GM19351 (cell line): Measurements from ENCODE around the gene GHRHR.

Source experiments
- ATAC-seq: cut with Tn5 transposase; IDR thresholded peaks from one replicate; pipeline ENCODE4 v1.9.1; 2021; ENCODE audit warnings: mild to moderate bottlenecking, moderate library complexity; ENCODE audit not compliant: unreplicated experiment

The GHRHR gene

DNA sequence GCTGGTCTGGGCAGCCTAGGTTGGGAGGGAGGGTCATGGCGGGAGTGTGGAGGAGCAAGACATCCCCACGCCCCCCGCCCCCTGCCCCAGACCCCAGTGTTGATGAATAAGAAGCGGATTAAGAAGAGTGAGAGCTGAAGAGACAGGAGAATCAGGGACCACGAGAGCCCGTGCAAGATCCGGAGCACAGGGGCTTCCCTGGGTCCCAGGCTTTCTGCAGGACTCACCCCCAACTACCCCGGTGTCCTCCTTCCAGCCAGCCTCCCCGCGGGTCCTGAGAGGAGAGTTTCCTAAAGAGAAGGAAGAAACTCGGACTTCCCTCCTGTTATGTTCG is 20.1 kb downstream of the GHRHR start:
- ATAC-seq, result peak; percentile 17

DNA sequence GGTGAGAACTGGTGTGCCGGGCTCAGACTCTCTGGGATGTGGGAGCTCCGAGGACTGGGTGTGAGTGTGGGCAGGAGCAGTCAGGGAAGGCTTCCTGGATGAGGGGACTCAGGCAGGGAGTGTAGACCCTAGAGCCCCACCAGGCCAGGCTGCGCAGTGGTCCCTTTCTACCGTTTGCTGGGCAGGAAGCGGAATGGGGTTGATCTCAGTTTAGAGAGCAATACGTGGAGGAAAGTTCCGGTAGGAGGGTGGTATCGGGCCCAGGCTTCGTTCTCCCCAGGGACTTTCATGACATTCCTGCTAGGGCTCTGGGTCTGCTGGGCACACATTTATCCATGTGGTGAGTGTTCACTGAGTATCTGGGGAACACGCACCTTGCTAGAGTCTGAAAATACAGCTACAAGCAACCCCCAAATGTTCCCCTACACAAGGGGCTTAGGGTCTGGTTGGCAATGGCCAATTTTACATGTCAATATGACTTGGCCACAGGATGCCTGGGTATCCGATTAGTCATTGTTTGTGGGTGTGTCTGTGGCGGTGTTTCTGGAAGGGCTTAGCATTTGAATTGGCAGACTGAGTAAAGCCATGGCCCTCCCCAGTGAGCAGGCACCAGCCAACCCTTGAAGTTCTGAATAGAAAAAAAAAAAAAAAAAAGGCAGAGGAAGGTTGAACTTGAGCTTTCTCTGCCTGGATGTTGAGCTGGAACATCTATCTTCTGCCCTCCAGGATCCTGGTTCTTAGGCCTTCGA is 20.8 kb downstream of the GHRHR start:
- no peak for ATAC-seq

DNA sequence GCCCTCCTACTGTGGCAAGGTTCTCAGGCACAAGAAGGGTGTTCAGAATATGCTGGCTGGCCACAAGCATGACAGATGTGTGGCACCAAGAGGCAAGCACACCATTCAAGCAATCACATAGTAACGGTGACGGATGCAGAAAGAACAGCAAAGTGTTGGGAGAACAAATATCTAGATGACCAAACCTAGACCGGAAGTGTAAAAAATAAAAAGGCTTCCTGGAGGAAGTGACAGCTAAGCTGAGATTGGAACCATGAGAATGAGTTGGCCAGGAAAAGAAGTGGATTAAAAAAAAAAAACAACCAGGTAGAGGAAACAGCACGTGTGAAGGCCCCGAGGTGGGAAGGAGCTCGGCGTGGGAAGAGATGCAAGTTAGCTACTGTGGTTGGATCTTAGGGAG is 22.0 kb downstream of the GHRHR start:
- ATAC-seq, result no peak

DNA sequence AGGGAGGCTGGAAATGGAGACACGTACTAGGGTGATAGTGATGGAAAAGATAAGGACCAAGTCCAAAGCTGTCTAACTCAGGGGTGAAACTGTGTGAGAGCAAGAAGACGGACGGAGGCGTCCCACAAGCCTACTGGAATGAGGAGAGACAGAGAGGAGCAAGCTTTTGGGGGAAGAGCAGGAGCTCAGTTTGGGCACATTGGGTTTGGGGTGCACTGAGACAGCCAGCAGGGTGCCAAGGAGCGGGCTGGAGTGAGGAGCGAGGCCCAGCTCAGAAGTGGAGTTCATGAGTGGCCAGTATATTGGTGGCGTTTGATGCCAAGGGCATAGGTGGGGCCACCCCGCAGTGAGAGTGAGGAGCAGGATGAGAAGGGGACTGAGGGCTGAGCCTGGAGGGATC is 22.6 kb downstream of the GHRHR start:
- ATAC-seq, result no peak

DNA sequence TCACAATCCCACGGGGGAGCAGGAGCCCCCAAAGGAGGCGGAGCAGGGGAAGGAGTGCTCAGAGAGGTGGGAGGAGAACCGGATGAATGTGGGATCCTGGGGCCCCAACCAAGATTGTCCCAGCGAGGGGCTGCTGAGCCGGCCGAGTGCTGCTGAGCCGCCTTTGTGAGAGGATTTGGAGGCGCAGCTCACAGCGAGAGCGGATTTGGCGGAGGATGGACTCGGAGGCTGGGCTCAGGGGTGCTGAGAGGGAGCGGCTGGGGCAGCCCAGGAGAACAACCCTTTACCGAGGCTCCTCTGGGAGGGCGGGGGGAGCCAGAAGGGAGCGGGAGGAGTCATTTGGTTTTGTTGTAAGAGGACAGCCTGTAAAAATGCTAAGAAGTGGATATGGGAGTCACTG is 23.0 kb downstream of the GHRHR start:
- no peak for ATAC-seq

DNA sequence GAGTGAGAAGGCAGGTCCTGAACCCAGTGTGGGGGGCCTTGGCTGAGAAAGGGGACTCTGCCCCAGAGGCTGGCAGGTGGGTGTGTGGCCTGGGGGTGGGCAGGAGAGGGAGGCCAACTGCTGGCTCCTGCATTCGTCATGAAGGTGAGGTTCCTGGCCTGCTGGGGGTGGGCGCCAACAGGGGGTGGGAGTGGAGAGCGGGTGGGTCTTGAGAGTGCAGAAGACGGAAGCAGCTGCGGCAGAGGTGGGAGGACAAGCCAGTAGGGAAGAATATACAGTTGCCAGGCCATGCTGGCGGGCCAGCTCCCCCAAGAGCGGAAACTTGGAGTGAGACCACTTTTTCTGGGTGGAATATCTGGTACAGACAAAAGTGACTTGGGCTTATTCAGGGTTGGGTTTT is 23.4 kb downstream of the GHRHR start:
- no peak for ATAC-seq

DNA sequence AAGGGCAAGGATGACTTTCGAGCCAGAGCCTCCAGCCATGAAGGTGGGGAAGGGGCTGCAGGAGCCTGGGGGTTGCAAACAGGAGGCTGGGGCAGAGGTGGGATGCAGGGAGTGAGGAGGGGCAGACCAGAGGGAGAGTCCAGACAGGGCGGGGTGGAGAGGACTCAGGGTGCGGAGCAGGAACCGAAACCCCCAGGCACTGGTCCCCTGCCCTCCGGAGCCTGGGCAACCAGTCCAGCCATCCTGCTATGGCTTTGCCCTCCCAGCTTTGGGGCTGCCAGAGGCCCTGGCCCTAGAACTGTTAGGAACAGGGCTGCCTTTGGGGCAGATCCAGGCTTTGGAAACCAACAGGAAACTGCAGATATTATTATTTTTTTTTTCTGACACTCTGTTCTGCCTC is 24.2 kb downstream of the GHRHR start:
- no peak for ATAC-seq

DNA sequence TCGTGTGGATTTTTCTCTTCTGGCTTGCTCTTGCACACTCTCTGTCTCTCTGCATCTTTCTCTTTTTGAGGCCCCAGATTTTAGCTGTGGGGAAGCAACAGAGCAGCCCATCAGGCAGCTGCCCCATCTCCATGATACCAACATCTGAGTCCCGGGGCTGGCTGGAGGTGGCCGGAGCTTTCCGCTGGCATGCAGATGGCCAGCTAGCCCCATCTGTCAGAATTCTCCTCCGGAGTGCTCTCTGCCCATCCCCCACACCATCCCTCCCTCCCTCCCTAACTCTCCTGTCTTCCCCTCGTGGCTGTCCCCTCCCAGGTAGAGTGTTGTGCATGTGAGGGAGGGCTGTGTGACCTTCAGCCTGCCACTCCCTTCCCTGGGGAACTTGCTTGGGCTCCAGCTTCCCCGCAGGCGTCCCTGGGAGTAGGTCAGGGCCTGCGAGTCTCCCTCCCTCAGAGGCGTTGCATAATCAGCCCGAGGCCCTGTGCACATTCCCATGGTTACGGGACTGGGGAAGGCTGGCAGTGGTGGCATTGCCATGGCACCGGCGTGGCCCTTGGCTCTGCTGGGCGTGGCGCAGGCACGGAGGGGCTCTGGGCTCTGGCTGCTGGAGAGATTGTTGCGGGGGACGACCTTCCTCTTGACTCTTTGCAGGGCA is 24.7 kb downstream of the GHRHR start:
- no peak for ATAC-seq

DNA sequence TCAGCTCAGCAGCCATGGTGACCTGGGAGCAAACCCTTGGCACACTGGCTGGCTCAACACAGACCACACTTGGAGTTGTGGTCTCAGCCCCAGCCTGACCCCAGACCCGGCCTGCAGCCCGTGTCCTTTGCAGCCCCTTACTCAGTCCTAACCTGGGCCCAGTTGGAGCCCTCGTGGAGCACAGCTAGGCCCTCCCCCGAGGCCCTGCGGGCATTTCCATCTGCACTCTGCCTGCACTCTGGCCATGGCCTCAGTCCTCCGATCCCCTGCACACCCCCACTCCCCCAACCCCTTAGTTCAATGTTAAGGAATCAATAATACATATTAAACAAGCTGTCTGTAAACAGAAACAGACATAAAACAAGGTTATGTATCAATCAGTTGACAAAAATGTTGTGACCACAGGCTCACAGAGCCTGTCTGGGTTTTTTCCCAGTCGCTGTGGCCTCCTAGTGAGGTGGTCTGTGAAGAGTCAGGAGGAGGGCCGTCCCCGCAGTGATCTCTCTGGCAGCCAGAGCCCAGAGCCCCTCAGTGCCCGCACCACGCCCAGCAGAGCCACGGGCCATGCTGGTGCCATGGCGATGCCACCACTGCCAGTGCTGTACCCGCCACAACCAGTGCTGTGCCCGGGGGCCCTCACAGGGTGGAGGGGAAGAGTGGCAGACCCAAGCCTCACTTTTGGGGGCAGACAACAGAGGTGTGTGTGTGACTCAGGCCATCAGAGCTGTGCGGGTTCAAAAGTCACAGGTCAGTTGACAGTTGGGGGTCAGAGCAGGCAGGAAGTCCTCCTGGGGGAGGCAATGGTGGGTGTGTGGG is 25.5 kb downstream of the GHRHR start:
- no peak for ATAC-seq

DNA sequence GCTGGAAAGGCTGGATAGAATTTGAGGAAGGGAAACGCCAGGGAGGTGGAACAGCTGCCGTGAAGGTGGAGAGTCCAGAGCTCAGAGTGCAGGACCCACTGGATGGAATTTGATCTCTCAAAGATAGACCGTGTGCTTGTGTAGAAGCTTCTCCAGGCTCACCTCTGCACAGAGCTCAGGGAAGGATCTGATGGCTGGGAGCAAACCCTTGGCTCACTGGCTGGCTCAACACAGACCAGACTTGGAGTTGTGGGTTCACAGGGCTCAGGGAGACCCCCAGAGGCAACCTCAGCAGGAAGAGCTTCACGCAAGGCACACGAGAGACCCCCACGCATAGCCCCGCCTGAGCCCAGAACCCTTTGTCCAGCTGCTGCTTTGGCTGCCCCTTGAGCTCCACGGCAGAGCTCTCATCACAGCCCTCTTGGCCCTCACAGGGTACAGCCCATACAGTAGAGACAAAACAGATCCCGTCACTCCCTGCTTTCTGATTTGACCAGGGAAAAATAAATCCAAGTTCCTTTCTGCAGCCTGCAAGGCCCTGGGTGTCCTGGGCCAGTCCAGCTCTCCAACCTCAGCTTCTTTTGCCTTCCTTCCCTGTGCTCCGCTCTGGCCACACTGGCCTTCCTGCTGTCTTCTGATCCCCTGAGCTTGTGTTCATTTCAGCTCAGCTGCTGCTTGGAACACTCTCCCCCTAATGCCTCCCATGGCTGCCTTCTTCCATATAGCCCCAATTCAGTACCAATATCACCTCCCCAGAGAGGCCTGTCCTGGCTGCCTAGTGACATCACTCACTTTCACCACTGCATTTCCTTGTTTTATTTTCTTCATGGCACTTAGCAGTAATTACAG is 26.3 kb downstream of the GHRHR start:
- no peak for ATAC-seq

DNA sequence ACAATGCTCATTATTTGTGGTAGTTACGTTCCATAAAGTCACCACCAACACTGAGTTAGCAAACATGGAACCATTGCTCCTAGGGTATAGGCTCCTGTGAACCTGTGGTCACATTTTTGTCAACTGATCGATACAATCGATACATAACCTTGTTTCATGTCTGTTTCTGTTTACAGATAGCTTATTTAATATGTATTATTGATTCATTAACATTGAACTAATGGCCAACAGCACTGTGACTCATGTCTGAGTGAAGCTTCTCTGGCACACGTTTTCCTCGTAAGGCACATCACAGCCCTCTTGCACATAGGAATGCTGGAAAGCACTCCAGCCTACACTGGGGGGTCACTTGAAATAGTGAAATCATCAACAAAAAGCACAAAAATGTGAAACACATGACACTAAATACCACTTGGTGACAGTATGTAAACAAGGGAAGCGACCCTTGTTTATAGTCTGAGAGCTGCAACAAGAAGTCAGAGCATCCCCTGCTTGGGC is 27.0 kb downstream of the GHRHR start:
- no peak for ATAC-seq

DNA sequence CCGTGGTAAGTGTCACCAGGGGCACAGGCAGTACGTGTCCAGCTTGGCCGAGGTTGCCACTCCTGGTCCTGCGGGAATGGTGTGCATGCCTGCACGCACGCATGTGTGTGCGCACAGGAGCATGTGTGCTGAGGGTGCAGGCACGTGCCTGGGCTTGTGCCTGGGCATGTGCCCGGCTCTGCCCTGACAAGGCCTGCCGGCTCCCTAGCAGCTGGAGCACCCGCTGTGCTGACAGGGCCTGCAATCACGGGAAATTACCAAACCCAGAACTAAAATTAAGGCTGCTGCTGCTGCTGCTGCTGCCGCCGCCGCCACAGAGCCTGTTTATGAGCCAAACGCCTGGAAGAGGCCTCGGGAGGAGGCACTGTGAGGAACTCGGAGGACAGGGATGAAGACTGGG is 28.7 kb downstream of the GHRHR start:
- ATAC-seq, result no peak

DNA sequence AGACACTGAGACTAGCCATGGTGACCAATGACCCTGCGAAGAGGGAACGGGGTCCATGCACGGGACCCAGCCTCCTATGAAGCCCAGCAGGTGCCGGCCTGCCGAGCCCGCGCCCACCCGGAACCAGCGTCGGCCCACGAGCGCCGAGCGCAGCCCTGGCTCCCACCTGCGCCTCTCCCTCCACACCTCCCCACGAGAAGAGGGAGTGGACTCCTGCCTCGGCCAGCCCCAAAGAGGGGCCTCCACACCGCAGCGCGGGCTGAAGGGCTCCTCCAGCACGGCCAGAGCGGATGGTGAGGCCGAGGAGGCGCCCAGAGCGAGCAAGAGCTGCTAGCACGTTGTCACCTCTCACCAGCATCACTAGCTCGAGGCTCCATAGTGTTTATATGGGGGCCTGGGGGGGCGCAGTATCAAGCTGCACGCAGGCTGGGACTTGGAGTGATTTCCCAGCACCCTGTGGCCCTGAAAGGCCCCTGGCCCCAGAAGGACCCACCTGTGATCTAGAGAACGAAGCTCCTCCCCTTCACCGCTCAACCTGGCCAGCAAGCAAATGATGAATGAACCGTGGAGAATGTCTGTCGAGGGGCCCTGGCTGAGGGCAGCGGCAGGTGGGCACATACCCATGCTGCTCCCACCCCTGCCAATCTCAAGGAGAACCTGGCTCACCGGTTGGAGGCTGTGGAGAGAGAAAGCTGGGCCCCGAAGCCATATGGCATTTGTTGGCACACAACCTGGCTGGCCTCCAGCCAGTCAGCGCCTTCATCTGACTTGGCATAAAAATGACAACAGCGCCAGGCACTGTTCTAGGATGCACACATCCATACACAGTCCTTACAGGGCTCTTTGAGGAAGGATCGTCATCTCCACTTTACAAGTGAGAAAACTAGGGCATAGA is 30.7 kb downstream of the GHRHR start:
- no peak for ATAC-seq

DNA sequence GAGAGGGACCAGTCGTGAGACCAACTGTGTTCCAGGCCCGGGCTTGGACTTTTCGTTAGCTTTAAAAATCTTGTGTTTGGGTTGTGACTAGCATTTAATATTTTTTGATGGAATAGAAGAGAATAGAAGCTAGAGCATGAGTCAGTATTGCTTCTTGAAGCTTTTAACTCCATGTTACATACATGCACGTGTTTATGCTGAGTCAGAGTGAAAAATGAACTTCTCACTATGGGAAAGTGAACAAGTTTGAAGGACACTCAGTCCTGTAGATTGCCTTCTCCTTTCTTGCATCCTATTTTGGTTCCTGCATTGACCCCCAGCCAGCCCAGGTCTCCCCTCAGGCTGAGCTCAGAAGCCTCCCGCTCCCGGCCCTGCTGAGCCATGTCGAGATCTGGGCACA is 31.8 kb downstream of the GHRHR start:
- ATAC-seq, result no peak

DNA sequence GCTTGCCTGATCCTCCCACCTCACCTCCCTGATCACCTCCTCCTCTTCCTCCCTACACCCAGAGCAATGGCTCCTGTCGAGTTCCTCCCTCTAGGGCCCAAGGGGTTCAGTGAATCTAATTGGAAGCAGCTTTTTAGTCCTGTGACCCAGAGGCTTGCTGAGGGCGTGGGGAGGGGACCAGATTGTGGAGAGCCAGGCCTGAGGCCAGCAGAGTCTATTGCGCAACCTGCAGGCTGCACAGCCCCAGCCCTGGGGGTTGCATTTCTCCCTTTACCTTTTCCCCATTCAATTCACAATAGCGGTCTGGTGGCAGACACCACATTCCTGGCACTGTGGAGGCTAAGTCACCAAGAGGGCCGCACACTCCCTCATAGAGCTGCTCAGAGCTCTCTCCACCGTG is 32.5 kb downstream of the GHRHR start:
- no peak for ATAC-seq

DNA sequence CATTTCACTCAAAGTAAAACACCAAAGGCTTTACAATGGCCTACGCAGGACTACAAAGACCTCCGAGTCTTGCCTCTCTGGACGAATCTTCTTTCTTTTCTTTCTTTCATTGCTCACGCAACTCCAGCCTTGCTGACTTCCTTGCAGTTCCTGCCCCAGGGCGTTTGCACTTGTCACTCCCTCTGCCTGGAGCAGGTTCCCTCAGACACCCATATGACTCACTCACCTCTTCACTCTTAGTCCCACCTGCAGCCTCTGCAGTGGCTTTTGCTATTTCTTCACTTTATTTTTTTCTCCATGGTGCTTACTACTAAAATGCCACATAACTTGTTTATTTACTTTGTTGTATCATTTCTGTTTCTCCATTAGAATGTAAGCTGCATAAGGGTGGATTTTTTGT is 33.1 kb downstream of the GHRHR start:
- no peak for ATAC-seq

DNA sequence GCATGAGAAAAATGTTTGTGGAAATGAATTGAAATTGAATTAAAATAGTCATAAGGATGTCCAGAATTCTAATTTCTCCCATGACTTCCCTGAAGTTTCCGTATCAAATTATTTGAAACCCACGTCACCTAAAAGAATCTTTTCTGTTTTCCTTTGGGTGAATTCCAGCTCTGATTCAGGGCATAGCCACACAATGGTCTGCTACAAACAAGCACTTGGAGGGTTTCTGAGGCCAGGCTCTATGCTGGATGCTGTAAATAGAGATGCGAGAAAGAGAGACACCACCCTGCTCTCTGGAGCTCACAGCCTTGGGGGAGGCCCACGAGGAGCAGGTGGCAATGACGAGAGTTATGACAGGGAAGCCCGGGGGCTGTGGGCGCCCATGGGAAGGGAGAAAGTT is 33.6 kb downstream of the GHRHR start:
- no peak for ATAC-seq

DNA sequence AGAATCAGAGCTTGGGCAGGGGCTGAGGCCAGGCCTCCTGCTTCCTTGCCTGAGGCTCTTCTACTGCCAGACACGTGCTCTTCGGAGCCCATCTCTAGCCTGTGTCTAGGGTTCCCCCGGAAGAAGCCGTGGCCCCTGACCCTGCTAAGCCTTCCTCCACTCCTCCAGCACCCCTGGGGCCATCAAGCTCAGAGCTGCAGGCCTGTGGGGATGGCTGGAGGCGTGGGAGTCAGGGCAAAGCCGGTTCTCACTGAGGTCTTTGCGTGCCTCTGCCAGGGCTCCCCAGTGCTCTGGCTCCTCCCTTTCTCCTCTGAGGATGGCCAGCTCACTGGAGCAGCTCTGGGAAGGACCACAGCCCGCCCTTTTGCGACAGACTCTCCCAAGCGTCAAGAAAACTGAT is 34.4 kb downstream of the GHRHR start:
- no peak for ATAC-seq

DNA sequence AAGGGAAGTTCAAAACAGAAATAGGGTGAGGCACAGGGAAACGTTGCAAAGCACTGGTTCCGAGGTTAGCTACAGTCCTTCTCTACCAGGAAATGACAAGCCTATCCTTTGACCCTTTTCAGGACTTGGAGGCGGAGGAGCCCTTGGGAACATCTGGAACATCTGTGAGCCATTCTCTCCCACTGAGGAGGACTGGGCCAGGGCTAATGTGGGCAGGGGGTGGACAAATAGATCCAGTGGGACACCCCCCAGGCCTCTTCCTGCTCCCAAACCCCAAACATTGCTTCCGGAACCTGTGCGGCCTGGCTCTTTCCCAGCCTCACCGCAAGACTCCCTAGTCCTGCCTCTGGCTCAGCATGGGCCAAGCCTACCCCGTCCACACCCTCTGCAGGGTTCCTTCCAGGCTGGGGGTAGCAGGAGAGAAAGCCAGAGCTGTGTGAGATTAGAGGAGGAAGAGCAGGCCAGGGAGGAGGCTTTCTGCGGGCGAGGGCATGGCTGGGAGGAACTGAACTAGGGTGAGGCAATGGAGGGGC is 36.5 kb downstream of the GHRHR start:
- no peak for ATAC-seq

DNA sequence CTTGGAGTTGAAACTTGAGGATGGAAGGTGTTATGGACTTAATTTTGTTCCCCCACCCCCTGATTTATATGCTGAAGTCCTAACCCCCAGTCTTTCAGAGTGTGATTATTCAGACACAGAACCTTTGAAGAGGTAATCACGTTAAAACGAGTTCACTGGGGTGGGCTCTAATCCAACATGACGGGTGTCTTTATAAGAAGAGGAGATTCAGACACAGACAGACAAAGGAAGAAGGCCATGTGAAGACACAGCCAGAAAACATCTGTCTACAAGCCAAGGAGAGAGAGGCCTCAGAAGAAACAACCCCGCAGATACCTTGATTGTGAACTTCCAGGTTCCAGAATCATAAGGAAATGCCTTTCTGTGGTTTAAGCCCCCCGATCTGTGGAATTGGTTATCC is 37.0 kb downstream of the GHRHR start:
- ATAC-seq, result no peak
